GM21528 (cell line): ENCODE measurements around the gene CCL4.

Source experiments
- ATAC-seq: cut with Tn5 transposase; IDR thresholded peaks from one replicate; pipeline ENCODE4 v1.9.1; 2021; ENCODE audit warnings: mild to moderate bottlenecking, moderate library complexity; ENCODE audit not compliant: unreplicated experiment, low FRiP score

The CCL4 gene

DNA sequence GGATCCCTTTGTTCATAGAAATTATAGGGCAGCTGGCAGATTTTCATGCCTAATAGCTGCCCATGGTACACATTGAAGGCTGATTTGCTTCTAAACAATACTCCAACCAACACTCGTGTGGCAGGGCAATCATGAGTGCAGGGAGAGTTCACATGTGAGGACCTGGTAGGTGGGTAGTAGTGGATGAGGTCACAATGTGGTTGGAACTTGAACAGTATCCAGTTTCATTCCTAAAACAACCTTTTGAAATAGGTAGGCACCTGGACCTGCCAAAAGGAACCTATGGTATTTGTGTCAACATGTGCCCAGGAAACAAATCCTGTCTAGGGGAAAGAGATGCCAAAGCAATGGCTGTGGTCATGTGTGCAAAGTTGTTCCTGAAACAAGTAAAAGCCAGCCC is 32.8 kb downstream of the CCL4 start:
- ATAC-seq, result no peak

DNA sequence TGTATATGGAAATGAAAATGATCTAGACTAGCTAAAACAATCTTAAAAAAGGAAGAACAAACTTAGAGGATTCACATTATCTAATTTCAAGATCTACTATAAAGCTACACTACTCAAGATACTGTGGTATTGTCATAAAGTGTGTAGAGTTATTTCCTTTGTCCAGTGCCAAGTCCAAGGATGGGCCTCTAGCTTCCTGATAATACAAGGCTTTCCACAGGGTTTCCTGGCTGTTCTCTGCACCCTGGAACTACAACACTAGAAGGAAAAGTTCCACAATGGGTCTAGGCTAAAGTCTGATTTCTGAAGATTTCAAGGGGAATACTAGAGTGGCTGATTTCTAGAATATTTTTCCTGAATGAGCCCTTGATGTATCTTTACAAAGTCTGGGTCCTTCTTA is 38.6 kb downstream of the CCL4 start:
- no peak for ATAC-seq

DNA sequence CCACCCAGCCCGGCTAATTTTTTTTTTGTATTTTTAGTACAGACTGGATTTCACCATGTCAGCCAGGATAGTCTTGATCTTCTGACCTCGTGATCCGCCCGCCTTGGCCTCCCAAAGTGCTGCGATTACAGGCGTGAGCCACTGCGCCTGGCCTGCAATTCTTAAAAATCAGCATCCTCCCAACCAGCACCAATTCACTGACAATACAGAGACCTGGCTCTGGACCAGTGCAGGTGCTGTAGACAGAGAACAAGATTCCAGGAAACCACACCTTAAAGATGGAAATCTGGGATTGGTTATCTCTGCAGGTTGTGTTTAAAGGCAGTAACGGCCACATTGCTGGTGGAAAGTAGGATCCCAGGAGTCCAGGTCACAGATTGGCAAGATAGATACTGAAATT is 39.2 kb downstream of the CCL4 start:
- no peak for ATAC-seq

DNA sequence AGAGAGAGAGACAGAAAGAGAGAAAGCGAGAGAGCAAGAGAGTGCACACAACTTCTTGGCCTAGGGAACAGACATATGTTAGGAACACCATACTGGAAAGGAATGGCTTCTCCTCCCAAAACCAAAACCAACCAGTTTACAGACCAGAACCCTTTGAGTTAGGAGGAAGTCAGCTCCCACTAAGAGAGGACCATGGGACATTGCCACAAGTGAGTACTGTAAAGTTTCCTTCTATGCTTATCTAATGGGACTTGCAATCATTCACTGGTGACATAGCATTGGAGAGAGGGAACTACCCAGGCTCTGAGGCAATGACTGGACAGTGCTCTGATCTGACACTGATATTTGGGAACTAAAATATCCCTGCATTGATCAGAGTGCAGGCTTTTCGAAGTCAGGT is 40.4 kb downstream of the CCL4 start:
- no peak for ATAC-seq

DNA sequence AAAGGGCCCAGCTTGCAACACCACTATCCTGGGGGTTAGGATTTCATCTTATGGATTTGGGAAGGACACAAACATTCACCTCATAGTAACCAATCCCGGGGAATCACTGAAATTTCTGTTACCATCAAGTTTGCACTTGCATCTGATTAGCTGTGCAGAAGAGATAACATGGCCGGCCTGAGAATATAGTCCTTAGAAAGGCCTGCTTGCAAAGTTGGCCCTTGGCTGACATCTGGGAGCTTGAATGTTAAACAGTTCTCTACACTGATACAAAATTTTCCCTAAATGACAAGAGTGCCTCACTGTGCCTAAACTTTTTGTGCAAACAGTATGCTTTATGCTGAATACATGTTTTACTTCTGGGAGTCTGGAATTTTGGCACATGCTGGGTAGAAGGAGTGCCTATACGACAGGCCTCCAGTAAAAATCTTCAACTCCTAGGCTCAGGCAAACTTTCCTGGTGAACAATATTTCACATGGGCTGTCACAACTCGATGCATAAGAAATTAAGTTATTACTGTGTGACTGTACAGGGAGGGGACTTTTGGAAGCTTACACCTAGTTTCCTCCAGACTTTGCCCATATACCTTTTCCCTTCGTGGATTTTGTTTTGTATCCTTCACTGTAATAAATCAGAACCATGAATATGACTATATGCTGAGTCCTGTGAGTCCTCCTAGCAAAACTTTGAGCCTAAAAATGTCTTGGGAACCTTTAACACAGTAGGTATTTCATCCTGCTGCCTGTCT is 41.5 kb downstream of the CCL4 start:
- no peak for ATAC-seq

DNA sequence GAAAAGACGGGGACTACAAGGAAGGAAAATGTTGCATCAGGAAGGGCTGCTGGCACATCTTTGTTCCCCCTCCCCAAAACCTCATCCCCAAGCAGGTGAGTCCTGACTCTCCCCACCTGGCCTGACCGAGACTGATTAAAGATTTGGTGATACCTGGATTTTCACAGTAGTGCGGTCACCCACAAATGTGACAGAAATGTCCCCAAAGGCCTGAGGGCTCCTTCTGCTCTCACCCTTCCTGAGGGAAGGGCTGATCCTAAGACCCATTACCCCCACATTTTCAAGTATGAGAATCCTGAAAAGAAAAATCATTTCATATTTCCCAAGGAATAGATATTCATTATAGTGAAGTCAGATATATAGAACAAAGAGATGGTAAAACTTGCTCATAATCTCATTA is 44.0 kb downstream of the CCL4 start:
- ATAC-seq, result no peak

DNA sequence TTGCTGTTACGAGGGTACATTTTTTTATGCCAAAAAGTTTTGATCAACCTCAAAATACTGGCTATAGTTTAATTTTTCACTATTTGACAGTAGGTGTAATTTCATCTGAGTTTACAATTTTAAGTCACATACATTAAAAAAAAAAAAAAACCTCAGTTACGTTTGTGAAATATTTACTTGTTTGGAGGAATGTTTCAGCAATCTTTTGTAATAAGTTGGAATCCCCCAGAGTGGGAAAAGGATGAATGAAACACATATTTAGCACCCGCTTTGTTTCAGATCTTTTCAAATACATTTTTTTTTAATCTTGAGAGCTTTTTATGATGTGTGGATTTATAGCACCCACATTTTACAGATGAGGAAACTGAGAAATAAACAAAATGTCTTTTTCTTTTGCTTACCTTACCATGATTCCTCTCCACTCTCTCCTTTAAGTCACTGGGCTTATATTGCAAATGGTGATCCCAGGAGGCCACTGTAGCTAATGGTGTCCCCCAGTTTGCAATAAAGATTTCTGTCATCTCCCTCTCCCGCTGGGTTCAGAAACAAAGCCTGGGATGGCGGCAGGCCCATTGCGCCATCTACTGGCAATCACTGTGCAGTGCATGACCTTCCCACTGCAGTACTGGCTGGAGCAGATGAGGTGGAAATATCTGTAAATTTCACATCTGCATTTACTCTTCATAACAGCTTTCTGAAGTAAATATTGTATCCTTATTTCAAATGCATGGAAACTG is 45.1 kb downstream of the CCL4 start:
- ATAC-seq, result no peak

DNA sequence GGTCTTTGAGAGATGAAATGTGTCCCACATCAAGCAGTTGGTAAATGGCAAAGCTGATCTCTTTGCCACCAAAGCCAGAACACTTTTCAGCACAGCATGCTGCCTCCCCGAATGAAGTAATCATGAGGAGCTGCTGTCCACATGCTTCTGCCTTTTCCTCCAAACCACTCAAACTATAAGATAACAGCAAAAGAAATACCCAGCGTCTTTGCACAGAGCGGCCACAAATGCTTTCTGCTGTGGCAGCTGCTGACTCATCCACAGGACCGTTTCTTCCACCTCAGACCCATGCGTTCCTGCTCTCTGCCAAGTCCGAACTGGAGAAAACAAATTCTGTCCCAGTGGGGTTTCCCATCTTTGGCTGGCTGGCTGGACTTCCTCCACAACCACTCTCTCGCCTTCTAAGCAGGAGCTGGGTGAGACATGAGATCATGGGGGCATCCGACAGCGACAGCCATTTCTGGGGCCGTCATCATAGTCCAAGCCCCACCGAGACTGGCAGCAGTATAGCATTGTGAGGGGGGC is 45.7 kb downstream of the CCL4 start:
- no peak for ATAC-seq

DNA sequence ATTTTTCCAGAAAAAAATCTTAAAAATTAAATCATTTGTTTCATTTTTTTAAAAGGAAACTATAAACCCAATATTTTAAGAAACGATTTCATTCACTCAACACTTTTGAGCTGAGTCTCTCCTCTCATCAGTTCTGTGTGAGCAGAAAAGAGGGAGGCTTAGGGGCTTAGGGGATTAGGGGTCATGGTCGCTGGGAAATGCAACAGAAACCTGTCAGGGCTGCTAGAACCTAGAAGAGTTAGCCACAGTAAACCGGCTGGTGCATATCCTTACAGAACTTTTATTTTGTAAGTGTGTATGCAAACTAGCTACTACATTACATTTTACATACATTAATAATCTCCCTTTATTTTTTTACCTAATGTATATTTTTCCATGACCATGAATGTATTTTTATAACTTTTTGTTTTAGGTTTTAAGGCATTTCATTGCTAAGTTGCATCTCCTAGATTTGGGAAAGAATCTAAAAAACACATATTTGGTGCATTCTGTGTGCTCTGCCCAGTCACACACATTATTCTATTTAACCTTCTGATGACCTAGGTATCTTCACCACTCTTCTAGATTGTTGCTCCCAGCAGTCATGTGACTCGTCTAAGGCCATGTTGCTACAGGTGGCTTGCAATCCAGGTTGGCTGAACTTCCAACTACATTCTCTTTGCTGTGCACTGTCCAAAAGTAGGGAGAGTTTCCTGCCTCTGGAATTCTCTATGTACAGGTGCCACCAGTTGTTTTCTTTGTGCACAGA is 48.4 kb downstream of the CCL4 start:
- no peak for ATAC-seq

DNA sequence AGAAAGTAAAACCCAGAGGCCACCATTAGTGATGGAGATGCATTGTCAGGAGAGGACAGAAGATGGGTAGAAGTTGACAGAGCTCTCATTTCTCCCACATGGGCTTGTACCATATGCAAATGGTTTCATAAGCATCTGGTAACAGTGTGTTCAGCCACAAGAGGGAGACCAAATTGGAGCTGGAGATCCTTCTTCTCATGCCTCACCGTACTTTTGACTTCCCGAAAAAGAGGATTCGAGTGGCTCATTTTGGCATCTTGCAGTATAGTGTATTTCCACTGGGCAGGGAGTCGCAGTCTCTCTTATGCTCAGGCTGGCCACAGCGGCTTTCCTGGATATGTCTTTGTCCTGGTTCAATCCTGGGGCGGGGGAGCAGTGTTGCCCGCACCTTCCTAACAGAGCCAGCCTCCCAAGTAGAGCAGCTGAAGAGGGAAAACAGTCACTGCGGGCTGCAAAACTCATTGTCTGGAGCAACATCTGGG is 49.1 kb downstream of the CCL4 start:
- no peak for ATAC-seq

DNA sequence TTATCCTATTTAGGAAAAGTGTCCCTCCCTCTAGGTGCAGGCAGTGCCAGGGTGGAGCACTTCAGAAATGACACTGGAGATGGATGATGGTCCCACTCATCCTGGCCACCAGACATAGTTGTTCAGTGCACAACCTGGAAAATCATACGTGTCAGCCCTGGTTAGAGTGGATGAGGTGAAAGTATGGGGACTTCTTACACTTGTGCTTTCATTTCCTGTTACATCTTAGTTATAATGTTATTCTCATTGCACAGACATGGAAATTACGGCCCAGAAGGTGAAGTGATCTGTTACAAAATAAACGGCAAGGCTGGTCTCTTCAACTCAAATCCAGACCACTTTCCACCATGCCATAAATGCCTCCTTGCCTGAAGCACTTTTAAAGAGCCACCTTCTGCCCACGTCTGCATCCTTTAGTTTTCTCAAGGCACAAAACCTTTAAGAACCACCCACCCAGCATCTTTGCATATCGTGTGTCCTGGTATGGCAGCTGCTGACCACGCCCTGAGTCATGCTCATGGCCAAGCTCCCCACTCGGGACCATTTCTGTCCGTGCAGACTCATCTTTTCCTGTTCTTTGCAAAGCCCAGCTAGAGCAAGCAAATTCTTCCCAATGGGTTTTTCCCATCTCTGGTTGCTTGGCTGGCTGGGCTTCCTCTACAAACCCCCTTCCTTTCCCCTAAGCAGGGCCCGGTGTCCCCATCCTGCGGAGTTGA is 50.4 kb downstream of the CCL4 start:
- no peak for ATAC-seq
